IMR-90 (cell line): ENCODE data around the gene TATDN2.

ENCODE experiments used
- CEBPB ChIP-seq: IDR thresholded peaks from 2 replicates; pipeline ENCODE4 v1.6.1; 2012; ENCODE audit warnings: low read depth, low read length, improper control_type of control experiment
- CHD1 ChIP-seq: IDR thresholded peaks from 2 replicates; pipeline ENCODE4 v1.6.1; 2012; ENCODE audit warnings: low read depth, low read length, improper control_type of control experiment
- FOS ChIP-seq: fragments of 150-350 bp; IDR thresholded peaks from 2 replicates; pipeline ENCODE4 v1.6.1; 2016; ENCODE audit warnings: low read depth, low read length
- MAFK ChIP-seq: IDR thresholded peaks from 2 replicates; pipeline ENCODE4 v1.6.1; 2012; ENCODE audit warnings: low read depth, low read length, improper control_type of control experiment
- MXI1 ChIP-seq: IDR thresholded peaks from 2 replicates; pipeline ENCODE4 v1.6.1; 2012; ENCODE audit warnings: low read depth, mild to moderate bottlenecking, low read length, moderate library complexity, borderline replicate concordance
- POLR2A ChIP-seq: IDR thresholded peaks from 2 replicates; pipeline ENCODE4 v1.6.1; 2012; ENCODE audit warnings: mild to moderate bottlenecking, low read depth, low read length
- RAD21 ChIP-seq: IDR thresholded peaks from 2 replicates; pipeline ENCODE4 v1.6.1; 2012; ENCODE audit warnings: low read length, improper control_type of control experiment
- RCOR1 ChIP-seq: IDR thresholded peaks from 2 replicates; pipeline ENCODE4 v1.6.1; 2012; ENCODE audit warnings: mild to moderate bottlenecking, low read length, improper control_type of control experiment; ENCODE audit not compliant: insufficient replicate concordance
- RFX5 ChIP-seq: IDR thresholded peaks from 2 replicates; pipeline ENCODE4 v1.8.0; 2012; ENCODE audit warnings: low read depth, mild to moderate bottlenecking, low read length, moderate library complexity
- TF ChIP-seq, protein P1 (sequence below): conservative IDR thresholded peaks from 2 replicates; pipeline ENCODE4 v1.5.1; 2012; ENCODE audit warnings: mild to moderate bottlenecking, low read depth, low read length, improper control_type of control experiment
- TF ChIP-seq, protein P2 (sequence below): fragments of 150-350 bp; IDR thresholded peaks from 2 replicates; pipeline ENCODE4 v1.6.1; 2017; ENCODE audit warnings: mild to moderate bottlenecking, antibody characterized with exemption, low read length, low read depth

GRCh38 chr3:10330319-10330718 is 82.1 kb downstream of the TATDN2 start:
- no peak for TF ChIP-seq POLR2A
- TF ChIP-seq, protein P1, sequence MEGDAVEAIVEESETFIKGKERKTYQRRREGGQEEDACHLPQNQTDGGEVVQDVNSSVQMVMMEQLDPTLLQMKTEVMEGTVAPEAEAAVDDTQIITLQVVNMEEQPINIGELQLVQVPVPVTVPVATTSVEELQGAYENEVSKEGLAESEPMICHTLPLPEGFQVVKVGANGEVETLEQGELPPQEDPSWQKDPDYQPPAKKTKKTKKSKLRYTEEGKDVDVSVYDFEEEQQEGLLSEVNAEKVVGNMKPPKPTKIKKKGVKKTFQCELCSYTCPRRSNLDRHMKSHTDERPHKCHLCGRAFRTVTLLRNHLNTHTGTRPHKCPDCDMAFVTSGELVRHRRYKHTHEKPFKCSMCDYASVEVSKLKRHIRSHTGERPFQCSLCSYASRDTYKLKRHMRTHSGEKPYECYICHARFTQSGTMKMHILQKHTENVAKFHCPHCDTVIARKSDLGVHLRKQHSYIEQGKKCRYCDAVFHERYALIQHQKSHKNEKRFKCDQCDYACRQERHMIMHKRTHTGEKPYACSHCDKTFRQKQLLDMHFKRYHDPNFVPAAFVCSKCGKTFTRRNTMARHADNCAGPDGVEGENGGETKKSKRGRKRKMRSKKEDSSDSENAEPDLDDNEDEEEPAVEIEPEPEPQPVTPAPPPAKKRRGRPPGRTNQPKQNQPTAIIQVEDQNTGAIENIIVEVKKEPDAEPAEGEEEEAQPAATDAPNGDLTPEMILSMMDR = no peak
- no peak for TF ChIP-seq CEBPB
- TF ChIP-seq FOS = no peak
- no peak for TF ChIP-seq RAD21
- TF ChIP-seq RFX5 = no peak
- TF ChIP-seq MXI1 = no peak
- TF ChIP-seq MAFK = no peak
- no peak for TF ChIP-seq RCOR1
- TF ChIP-seq, protein P2, sequence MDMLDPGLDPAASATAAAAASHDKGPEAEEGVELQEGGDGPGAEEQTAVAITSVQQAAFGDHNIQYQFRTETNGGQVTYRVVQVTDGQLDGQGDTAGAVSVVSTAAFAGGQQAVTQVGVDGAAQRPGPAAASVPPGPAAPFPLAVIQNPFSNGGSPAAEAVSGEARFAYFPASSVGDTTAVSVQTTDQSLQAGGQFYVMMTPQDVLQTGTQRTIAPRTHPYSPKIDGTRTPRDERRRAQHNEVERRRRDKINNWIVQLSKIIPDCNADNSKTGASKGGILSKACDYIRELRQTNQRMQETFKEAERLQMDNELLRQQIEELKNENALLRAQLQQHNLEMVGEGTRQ = no peak
- no peak for TF ChIP-seq CHD1
